ENCODE data around the gene PYGL.

GRCh38 chr14:50972734-50973133 lies 28.5 kb upstream of the PYGL start:
- TF ChIP-seq CTCF (IDR thresholded peaks at IDR 0.05 in 8 of 11, conservative IDR thresholded peaks at IDR 0.05 in 3 of 11) (no peak), POLR2AphosphoS5 (IDR thresholded peaks at IDR 0.05) (no peak)
